Common myeloid progenitor, CD34-positive (primary cell): ENCODE data around the gene ZNF680.
"Not testable (repeated sequence)": the region's sequence is repeated elsewhere in the genome, so short reads cannot be mapped to it uniquely, and the experiment has no call there.

ENCODE experiments used
- CTCF ChIA-PET: fragments of 350-600 bp; sonication (Branson Sonifier 250); formaldehyde crosslinking; loops from one replicate; lab custom pipeline; 2021; ENCODE audit warnings: antibody characterized with exemption; lab: Charles Lee
- POLR2A ChIA-PET: fragments of 350-600 bp; sonication (Branson Sonifier 250); formaldehyde crosslinking; loops from one replicate; lab custom pipeline; 2021; ENCODE audit warnings: antibody characterized with exemption; lab: Charles Lee
- DNase-seq, 3 donors: peaks; one replicate each; pipeline versions ENCODE4 v3.0.0 to v3.0.0-alpha.2; 2013
- H3K27ac ChIP-seq, 2 experiments: 1 replicate in 1 of 2; 2 replicates in 1 of 2; pipeline ENCODE4 v1.7.0; 2013; ENCODE audit warnings: inconsistent platforms in 2 of 2, low read length in 2 of 2, mild to moderate bottlenecking in 2 of 2, low read depth in 1 of 2, moderate library complexity in 1 of 2; ENCODE audit not compliant: severe bottlenecking in 2 of 2, insufficient read depth in 1 of 2, poor library complexity in 1 of 2
- H3K27me3 ChIP-seq, 5 experiments: replicated peaks in 2 of 5; 1 replicate in 3 of 5; 2 replicates in 2 of 5; pipeline versions ENCODE4 v1.6.1 to v1.7.0; 2013; ENCODE audit warnings: low read length in 4 of 5, mild to moderate bottlenecking in 2 of 5, moderate library complexity in 2 of 5, inconsistent platforms in 1 of 5; ENCODE audit not compliant: insufficient read depth in 5 of 5, control insufficient read depth in 4 of 5
- H3K36me3 ChIP-seq, 4 experiments: 1 replicate in 2 of 4; 2 replicates in 2 of 4; pipeline versions ENCODE4 v1.6.1 to v1.7.0; 2013; ENCODE audit warnings: low read length in 3 of 4, control low read depth in 1 of 4, mild to moderate bottlenecking in 1 of 4; ENCODE audit not compliant: control insufficient read depth in 4 of 4, insufficient read depth in 4 of 4
- H3K4me1 ChIP-seq, 4 experiments: 1 replicate in 3 of 4; 2 replicates in 1 of 4; pipeline versions ENCODE4 v1.6.1 to v1.7.1; 2013; ENCODE audit warnings: low read length in 3 of 4, mild to moderate bottlenecking in 3 of 4, control low read depth in 1 of 4, inconsistent platforms in 1 of 4, moderate library complexity in 1 of 4; ENCODE audit not compliant: control insufficient read depth in 4 of 4, insufficient read depth in 4 of 4; ENCODE audit errors: control extremely low read depth in 1 of 4
- H3K4me3 ChIP-seq, 7 experiments: 1 replicate in 4 of 7; 2 replicates in 3 of 7; pipeline versions ENCODE4 v1.5.1 to v1.7.0; 2013; ENCODE audit warnings: mild to moderate bottlenecking in 7 of 7, low read length in 6 of 7, moderate library complexity in 6 of 7, inconsistent platforms in 2 of 7, low read depth in 2 of 7, control low read depth in 1 of 7; ENCODE audit not compliant: insufficient read depth in 4 of 7, control insufficient read depth in 1 of 7; ENCODE audit errors: extremely low read depth in 1 of 7
- H3K9me3 ChIP-seq, 5 experiments: 1 replicate in 4 of 5; 2 replicates in 1 of 5; pipeline versions ENCODE4 v1.6.1 to v1.7.1; 2013; ENCODE audit warnings: low read length in 4 of 5, mild to moderate bottlenecking in 2 of 5, inconsistent platforms in 1 of 5, low read depth in 1 of 5, moderate library complexity in 1 of 5; ENCODE audit not compliant: control insufficient read depth in 4 of 5, insufficient read depth in 2 of 5; ENCODE audit errors: control extremely low read depth in 1 of 5
- whole genome bisulfite sequencing: methylation state at CpG from one replicate; pipeline ENCODE4 v1.1.5; 2013; ENCODE audit not compliant: insufficient coverage; 5-methylcytosine and 5-hydroxymethylcytosine counted together

ZNF680 gene

DNA sequence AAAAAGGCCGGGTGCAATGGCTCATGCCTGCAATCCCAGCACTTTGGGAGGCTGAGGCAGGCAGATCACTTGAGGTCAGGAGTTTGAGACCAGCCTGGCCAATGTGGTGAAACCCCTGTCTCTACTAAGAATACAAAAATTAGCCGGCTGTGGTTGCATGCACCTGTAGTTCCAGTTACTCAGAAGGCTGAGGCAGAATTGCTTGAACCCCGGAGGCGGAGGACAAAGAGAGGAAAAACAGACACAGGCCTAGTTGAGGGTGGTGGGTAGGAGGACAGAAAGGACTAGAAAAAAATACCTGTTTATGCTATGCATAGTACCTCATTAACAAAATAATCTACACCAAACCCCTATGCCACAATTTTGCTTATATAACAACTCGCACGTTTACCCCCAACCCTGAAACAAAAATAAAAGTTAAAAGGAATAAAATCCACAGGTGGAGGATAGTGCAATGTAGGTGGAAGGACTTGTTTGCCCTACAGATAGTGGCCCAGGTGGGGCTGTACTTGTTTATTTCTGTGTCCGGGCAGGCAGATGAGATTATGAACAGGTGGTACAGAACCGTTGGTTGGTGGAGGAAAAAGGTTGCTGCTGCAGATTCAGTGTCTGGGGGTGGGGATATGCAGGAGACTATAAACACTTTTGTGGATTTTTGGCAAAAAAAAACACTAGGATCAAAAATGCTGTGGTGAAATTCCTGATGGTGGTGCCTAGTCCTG lies 5.1 kb downstream of the ZNF680 start:
- 85% methylated on average over 3 of the region's 8 CpGs for WGBS
- Histone ChIP-seq H3K27me3 (no peaks in the 10 kb centered on the region), H3K4me1 (peaks cover 0 to 5% (median 4%) of the 10 kb centered on the region in 4 experiments), H3K36me3 (peaks cover 0 to 44% (median 16%) of the 10 kb centered on the region in 4 experiments), H3K4me3 (no peak overlapping the region), H3K9me3 (peaks cover 0 to 37% (median 21%) of the 10 kb centered on the region in 5 experiments), H3K27ac (no peak overlapping the region)
- ChIA-PET POLR2A (no interaction called here), CTCF (no interaction called here)
- DNase-seq: no peak

DNA sequence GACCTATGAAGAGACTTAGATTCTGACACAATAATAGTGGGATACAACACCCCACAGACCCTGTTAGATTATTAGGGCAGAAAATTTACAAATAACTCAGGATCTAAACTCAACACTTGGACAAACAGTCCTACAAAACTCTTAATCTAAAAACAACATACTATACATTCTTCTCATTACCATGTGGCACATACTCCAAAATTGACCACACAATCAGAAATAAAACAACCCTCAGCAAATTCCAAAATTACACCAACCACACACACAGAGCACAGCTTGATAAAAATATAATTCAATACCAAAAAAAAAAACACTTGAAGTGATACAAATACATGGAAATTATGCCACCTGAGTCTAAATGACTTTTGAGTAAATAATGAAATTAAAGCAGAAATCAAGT lies 7.8 kb downstream of the ZNF680 start:
- no peak for DNase-seq
- Histone ChIP-seq H3K4me1 (no peaks in the 10 kb centered on the region), H3K27me3 (no peaks in the 10 kb centered on the region), H3K4me3 (no peak overlapping the region), H3K27ac (no peak overlapping the region), H3K36me3 (peaks cover 0 to 59% (median 21%) of the 10 kb centered on the region in 4 experiments), H3K9me3 (peaks cover 7 to 59% (median 22%) of the 10 kb centered on the region in 5 experiments)
- POLR2A ChIA-PET: no interaction called here
- CTCF ChIA-PET: no interaction called here

DNA sequence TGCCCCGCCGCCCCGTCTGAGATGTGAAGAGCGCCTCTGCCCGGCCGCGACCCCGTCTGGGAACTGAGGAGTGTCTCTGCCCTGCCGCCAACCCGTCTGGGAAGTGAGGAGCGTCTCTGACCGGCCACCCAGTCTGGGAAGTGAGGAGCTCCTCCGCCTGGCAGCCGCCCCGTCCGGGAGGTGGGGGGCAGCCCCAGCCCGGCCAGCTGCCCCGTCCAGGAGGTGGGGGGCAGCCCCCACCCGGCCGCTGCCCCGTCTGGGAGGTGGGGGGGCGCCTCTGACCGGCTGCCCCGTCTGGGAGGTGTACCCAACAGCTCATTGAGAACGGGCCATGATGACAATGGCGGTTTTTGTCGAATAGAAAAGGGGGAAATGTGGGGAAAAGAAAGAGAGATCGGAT lies 8.7 kb downstream of the ZNF680 start:
- H3K27me3 ChIP-seq, DNase-seq, H3K27ac ChIP-seq, H3K4me3 ChIP-seq, CTCF ChIA-PET, POLR2A ChIA-PET, H3K4me1 ChIP-seq: not testable (repeated sequence)
- WGBS: 93% methylated on average over 10 of the region's 28 CpGs
- Histone ChIP-seq H3K9me3 (peaks cover 7 to 67% (median 27%) of the 10 kb centered on the region in 5 experiments), H3K36me3 (peaks cover 0 to 58% (median 24%) of the 10 kb centered on the region in 4 experiments)

DNA sequence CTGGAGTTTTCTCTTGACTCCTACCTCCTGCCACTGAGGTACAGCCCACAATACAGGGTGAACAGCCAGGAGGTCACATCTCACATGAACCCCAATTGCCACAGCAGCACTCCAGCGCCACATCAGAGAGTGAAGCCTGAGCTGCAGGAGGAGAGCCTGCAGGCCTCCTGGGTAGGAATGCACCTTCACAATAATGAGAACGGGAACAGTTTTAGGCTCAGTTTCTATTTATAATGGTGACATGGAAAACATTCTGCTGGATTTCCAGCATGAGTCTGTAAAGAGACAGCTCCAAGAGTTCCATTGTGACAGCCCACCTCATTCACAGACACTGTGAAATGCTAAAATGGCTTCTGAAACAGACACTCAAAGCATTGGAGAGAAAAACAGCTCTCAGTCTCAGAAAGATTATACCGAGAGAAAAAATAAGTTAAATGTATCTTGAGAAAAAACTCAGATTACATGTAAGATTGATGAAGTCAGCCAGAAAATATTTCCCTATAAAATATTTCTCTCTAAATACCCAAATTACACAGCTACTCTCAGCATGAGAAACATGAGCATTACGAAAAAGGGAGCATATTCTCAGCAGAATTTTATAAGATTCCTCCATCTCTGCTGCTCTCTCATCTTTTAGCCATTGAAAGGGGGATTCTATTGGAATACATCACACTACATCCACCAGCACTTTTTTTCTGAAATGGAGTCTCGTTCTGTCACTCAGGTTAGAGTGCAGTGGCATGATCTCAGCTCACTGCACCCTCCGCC lies 11.3 kb downstream of the ZNF680 start:
- Histone ChIP-seq H3K27me3 (no peaks in the 10 kb centered on the region), H3K9me3 (peaks cover 9 to 74% (median 31%) of the 10 kb centered on the region in 5 experiments), H3K36me3 (peaks cover 9 to 57% (median 27%) of the 10 kb centered on the region in 4 experiments), H3K4me3 (no peak overlapping the region), H3K27ac (no peak overlapping the region), H3K4me1 (no peaks in the 10 kb centered on the region)
- no peak for DNase-seq
- ChIA-PET POLR2A (no interaction called here), CTCF (no interaction called here)
- 97% methylated on average over 5 of the region's 6 CpGs for WGBS

DNA sequence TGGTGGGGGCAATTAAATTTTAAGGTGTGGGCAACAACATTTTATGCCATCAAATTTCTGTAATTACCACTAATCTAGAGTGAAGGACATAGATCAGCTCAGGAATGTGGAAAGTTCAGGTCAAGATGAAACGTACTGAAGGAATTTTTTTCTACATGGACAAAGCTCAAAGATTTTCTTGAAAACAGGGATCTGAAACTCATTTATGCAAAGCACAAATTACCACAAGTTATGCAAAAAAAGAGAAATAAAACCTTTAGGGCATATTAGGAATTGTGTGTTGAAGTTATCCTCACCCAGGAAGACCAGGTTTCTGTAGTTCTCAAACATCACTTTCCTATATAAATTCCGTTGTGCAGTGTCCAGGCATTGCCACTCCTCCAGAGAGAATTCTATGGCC lies 18.9 kb downstream of the ZNF680 start:
- Histone ChIP-seq H3K9me3 (peaks cover 8 to 63% (median 28%) of the 10 kb centered on the region in 5 experiments), H3K4me3 (no peak overlapping the region), H3K27me3 (no peaks in the 10 kb centered on the region), H3K4me1 (peaks cover 0 to 6% (median 0%) of the 10 kb centered on the region in 4 experiments), H3K36me3 (peaks cover 24 to 73% (median 36%) of the 10 kb centered on the region in 4 experiments), H3K27ac (no peak overlapping the region)
- no peak for DNase-seq
- CTCF ChIA-PET: no interaction called here
- POLR2A ChIA-PET: no interaction called here
- 100% methylated on average over 1 of the region's 2 CpGs for WGBS

DNA sequence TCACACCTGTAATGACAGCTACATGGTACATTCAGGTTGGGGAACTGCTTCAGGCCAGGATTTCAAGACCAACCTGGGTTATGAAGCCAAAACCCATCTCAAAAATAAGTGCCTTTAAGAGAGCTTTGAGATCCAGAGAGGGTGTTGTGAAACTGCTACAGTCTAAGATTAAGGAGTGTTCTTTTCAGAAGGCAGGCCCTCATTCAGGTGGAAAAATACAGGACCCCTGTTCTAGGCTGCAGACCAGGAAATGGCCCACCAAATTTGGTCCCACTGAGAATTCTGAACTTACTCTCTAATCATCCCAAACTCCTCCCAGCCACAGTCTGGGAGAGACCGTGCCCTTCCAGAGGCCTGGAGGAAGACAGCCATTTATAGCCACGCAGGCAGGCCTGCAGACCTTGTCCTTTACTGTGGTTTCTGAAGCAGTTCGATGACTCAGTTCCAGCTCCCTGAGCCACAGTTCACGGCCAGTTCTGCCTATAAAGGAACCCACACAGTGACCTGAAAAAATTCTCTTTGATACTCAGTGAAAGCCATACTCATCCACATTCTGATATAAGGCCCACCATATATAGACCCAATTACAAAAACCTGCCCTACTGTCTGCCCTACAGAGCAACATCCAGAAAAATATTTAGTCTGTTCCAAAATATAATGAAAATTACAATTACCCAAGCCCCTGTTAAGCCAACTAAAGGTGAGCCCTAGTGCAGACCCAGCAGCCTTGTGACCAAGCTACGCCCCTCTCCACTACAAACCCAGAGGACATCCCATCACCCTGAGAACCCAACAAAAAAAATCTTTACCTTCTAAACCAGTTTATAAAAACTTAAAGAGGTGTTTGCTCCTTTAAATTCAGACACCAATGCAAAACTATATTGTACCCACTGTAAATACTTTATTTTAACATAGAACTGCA lies 21.2 kb downstream of the ZNF680 start:
- H3K4me1 ChIP-seq: peaks cover 0 to 6% (median 0%) of the 10 kb centered on the region in 4 experiments
- ChIA-PET POLR2A (no interaction called here), CTCF (no interaction called here)
- no peak overlapping the region for H3K27ac ChIP-seq
- peaks cover 19 to 76% (median 37%) of the 10 kb centered on the region in 4 experiments for H3K36me3 ChIP-seq
- H3K4me3 ChIP-seq: no peak overlapping the region
- 96% methylated on average over 5 of the region's 5 CpGs for WGBS
- no peaks in the 10 kb centered on the region for H3K27me3 ChIP-seq
- peaks cover 11 to 58% (median 25%) of the 10 kb centered on the region in 5 experiments for H3K9me3 ChIP-seq
- DNase-seq: no peak
